Chondrocyte (in vitro differentiated cells): ENCODE measurements around the gene JUP. TPM values are rescaled to one million over a fixed set of nuclear protein-coding genes. Genes with fewer than 3 reads are reported as not detected.

Source experiments
- DNase-seq: peaks from one replicate; pipeline ENCODE4 v3.0.0; 2021; ENCODE audit warnings: mixed read lengths, low spot score
- H3K27ac Mint-ChIP-seq: one replicate; pipeline ENCODE4 v1.8.0; 2021; ENCODE audit warnings: mild to moderate bottlenecking, moderate library complexity, mixed read lengths; ENCODE audit not compliant: unreplicated experiment
- H3K27me3 Mint-ChIP-seq: 2 replicates; pipeline ENCODE4 v1.8.0; 2021; ENCODE audit warnings: low read depth, mixed read lengths
- H3K36me3 Mint-ChIP-seq: 2 replicates; pipeline ENCODE4 v1.8.0; 2021; ENCODE audit warnings: low read depth, mixed read lengths
- H3K4me1 Mint-ChIP-seq: 2 replicates; pipeline ENCODE4 v1.8.0; 2021; ENCODE audit warnings: low read depth, mild to moderate bottlenecking, mixed read lengths
- H3K4me3 Mint-ChIP-seq: one replicate; pipeline ENCODE4 v1.8.0; 2021; ENCODE audit warnings: mild to moderate bottlenecking, moderate library complexity, mixed read lengths; ENCODE audit not compliant: unreplicated experiment
- H3K9me3 Mint-ChIP-seq: 2 replicates; pipeline ENCODE4 v1.8.0; 2021; ENCODE audit warnings: low read depth, mixed read lengths
- total RNA-seq: library from RNA; stranded (reverse); gene quantifications from 3 replicates; pipeline ENCODE4 v1.2.1, GENCODE V29; 2021
- TF ChIP-seq, protein P1 (sequence below): fragments of 200-600 bp; sonication (generic); IDR thresholded peaks from 2 replicates; pipeline ENCODE4 v1.5.0; 2021; ENCODE audit warnings: antibody characterized with exemption, mild to moderate bottlenecking, moderate library complexity

Gene JUP
- total RNA-seq, 1 donor from 2014 or later = 18.8 TPM

DNA sequence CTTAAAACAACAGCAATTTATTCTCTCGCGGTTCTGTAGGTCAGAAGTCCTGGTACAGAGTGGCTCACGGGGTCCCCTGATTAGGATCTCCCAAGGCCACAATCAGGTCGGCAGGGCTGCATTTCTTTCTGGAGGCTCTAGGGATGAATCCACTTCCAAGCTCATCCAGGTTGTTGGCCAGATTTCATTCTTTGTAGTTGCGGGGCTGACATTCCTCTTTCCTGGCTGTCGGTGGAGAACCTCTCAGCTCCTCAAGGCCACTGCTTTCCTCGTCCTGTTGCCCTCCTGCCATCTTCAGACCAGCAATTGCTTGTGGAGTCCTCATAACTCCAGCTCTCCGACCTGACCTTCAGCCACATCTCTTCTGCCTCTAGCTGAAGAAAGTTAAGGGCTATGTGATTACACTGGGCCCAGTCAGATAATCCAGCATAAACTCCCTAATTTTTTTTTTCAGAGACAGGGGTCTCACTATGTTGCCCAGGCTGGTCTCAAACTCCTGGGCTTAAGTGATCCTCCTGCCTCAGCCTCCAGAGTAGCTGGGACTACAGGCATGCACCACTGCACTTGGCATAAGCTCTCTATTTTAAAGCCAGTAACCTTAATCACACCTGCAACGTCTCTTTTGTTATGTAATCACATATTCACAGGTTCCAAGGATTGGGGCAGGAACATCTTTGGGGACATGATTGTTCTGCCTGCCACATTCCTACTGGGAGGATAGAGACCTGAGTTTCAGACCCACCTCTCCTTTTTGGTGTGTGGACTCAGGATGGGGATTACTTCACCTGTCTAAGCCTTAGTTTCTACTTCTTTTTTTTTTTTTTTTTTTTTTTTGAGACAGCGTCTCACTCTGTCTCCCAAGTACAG, 78.5 kb downstream of the JUP start:
- Mint-ChIP-seq H3K36me3 (no peaks in the 10 kb centered on the region), H3K27me3 (peaks cover 2% of the 10 kb centered on the region), H3K27ac (no peak overlapping the region), H3K9me3 (peaks cover 3% of the 10 kb centered on the region), H3K4me1 (peaks cover 4% of the 10 kb centered on the region), H3K4me3 (no peak overlapping the region)
- TF ChIP-seq, protein P1, sequence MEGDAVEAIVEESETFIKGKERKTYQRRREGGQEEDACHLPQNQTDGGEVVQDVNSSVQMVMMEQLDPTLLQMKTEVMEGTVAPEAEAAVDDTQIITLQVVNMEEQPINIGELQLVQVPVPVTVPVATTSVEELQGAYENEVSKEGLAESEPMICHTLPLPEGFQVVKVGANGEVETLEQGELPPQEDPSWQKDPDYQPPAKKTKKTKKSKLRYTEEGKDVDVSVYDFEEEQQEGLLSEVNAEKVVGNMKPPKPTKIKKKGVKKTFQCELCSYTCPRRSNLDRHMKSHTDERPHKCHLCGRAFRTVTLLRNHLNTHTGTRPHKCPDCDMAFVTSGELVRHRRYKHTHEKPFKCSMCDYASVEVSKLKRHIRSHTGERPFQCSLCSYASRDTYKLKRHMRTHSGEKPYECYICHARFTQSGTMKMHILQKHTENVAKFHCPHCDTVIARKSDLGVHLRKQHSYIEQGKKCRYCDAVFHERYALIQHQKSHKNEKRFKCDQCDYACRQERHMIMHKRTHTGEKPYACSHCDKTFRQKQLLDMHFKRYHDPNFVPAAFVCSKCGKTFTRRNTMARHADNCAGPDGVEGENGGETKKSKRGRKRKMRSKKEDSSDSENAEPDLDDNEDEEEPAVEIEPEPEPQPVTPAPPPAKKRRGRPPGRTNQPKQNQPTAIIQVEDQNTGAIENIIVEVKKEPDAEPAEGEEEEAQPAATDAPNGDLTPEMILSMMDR = no peak
- DNase-seq = no peak

DNA sequence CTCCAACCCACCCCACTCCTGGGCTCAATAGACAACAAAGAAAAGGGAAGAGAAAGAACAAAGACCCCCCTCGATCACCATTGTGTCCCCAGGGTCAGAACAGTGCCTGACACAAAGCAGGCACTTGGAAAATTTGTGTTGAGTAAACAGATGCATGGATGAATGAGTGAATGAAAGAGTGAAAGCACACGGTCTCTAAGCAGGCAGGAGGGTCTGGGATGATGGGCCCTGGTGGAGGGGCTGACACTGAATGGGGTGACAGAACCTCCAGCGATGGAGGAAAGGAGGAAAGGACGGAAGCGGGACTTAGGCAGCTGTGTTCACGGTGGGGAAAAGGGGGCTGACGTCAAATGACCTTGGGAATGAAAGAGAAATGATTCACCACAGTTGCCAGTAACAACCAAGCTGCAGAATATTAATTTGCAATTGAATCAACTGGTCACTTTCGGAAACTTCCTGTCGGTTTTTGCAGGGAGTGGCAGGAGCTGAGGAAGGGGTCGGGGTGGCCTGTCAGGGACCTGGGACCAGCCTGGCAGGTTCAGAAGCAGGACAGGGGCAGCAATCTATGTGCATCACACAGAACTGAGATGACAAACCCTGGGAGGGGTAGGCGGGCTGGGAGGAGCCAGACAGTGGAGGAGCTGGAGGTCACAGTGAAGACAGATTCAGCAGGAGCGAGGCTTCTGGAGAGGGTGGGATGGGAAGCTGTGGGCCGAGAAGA, 81.1 kb downstream of the JUP start:
- Mint-ChIP-seq H3K9me3 (peaks cover 3% of the 10 kb centered on the region), H3K36me3 (no peaks in the 10 kb centered on the region), H3K27me3 (peaks cover 5% of the 10 kb centered on the region), H3K27ac (no peak overlapping the region), H3K4me1 (peaks cover under 1% of the 10 kb centered on the region), H3K4me3 (no peak overlapping the region)
- DNase-seq = no peak
- TF ChIP-seq, protein P1 = no peak

Other genes starting within 250 kb of the JUP start
- not detected in 3 replicates for gene KRT9, start 214.7 kb downstream of the JUP start, total RNA-seq
- gene KRT14, start 199.8 kb downstream of the JUP start, total RNA-seq = 0.23 to 0.94 TPM (median 0.32 TPM) in 3 replicates
- 3.9 to 5.9 TPM (median 5.5 TPM) in 3 replicates for gene KRT16, start 173.9 kb downstream of the JUP start, total RNA-seq
- 183 to 261 TPM (median 258 TPM) in 3 replicates for gene KRT17, start 162.1 kb downstream of the JUP start, total RNA-seq
- 572 to 1,015 TPM (median 990 TPM) in 3 replicates for gene EIF1, start 97.8 kb downstream of the JUP start, total RNA-seq
- gene GAST, start 74.4 kb downstream of the JUP start, total RNA-seq = not detected in 3 replicates
- gene HAP1, start 52.1 kb downstream of the JUP start, total RNA-seq = not detected in 3 replicates
- 83.8 to 109 TPM (median 84.8 TPM) in 3 replicates for gene P3H4, start 25.2 kb upstream of the JUP start, total RNA-seq
- 557 to 584 TPM (median 567 TPM) in 3 replicates for gene FKBP10, start 26.3 kb upstream of the JUP start, total RNA-seq
- gene NT5C3B, start 49.5 kb upstream of the JUP start, total RNA-seq = 39.8 to 52.4 TPM (median 47.8 TPM) in 3 replicates
- gene KLHL10, start 51.1 kb upstream of the JUP start, total RNA-seq = 0.67 TPM in 1 of 3 replicates, not detected in the others
- 12.9 to 15.3 TPM (median 14.6 TPM) in 3 replicates for gene KLHL11, start 78.7 kb upstream of the JUP start, total RNA-seq
- 181 to 189 TPM (median 187 TPM) in 3 replicates for gene ACLY, start 132.2 kb upstream of the JUP start, total RNA-seq
- gene ODAD4, start 143.9 kb upstream of the JUP start, total RNA-seq = 0.70 to 0.99 TPM (median 0.77 TPM) in 3 replicates
- 78.3 to 86.0 TPM (median 79.4 TPM) in 3 replicates for gene CNP, start 180.1 kb upstream of the JUP start, total RNA-seq
- 51.1 to 61.0 TPM (median 51.2 TPM) in 3 replicates for gene DNAJC7, start 230.7 kb upstream of the JUP start, total RNA-seq
- gene NKIRAS2, start 233.4 kb upstream of the JUP start, total RNA-seq = 54.7 to 57.0 TPM (median 56.9 TPM) in 3 replicates